NCI-H2081 (cell line): Measurements from ENCODE around the gene C1QA.
A peak's percentile ranks its signal among the peaks of the same experiment; 100 is the strongest.
"Not testable (repeated sequence)": the region's sequence is repeated elsewhere in the genome, so short reads cannot be mapped to it uniquely, and the experiment has no call there.

ENCODE experiments used
- DNase-seq, 2 experiments: peaks; one replicate each; lab custom pipeline; 2025; lab: John Stamatoyannopoulos, UW

Gene C1QA

GRCh38 chr1:22641247-22641646, 4.8 kb downstream of the C1QA start:
- no peak for DNase-seq

GRCh38 chr1:22641906-22642636, 5.6 kb downstream of the C1QA start:
- DNase-seq, result peak; percentile 50 to 67

- no peak for DNase-seq
Observed at GRCh38 chr1:22643381-22643780, 7.0 kb downstream of the C1QA start, which contains the start of gene C1QC. TSS of gene C1QC (plus strand) at chr1:22643633. CDS start at chr1:22644024, 391 bp downstream.

- no peak for DNase-seq
Observed at GRCh38 chr1:22643928-22644327, 7.5 kb downstream of the C1QA start.

GRCh38 chr1:22645931-22646330, 9.5 kb downstream of the C1QA start:
- no peak for DNase-seq

- no peak for DNase-seq
Observed at GRCh38 chr1:22646384-22646783, 10.0 kb downstream of the C1QA start.

- DNase-seq, result no peak
Observed at GRCh38 chr1:22650089-22650693, 13.8 kb downstream of the C1QA start.

- DNase-seq, result no peak
Observed at GRCh38 chr1:22651941-22652856, 15.8 kb downstream of the C1QA start.

GRCh38 chr1:22652881-22653316, 16.5 kb downstream of the C1QA start, which contains the start of gene C1QB:
TSS of gene C1QB (plus strand) at chr1:22653236. CDS start at chr1:22659463, 6,227 bp downstream.
- no peak for DNase-seq

- DNase-seq, result no peak
Observed at GRCh38 chr1:22654692-22655091, 18.3 kb downstream of the C1QA start.

GRCh38 chr1:22658385-22659163, 22.1 kb downstream of the C1QA start:
- DNase-seq, result no peak

GRCh38 chr1:22660716-22661241, 24.4 kb downstream of the C1QA start:
- no peak for DNase-seq

GRCh38 chr1:22661880-22662279, 25.5 kb downstream of the C1QA start:
- DNase-seq, result no peak

- peak in 1 of 2 experiments; percentile 49 for DNase-seq
Observed at GRCh38 chr1:22662318-22662717, 25.9 kb downstream of the C1QA start.

- DNase-seq, result no peak
Observed at GRCh38 chr1:22662986-22663408, 26.6 kb downstream of the C1QA start.

- peak; percentile 12 to 40 for DNase-seq
Observed at GRCh38 chr1:22665752-22666151, 29.3 kb downstream of the C1QA start.

- DNase-seq, result no peak
Observed at GRCh38 chr1:22666412-22666811, 30.0 kb downstream of the C1QA start.

GRCh38 chr1:22668840-22669239, 32.4 kb downstream of the C1QA start:
- DNase-seq, result not testable (repeated sequence)

GRCh38 chr1:22670352-22670975, 34.0 kb downstream of the C1QA start:
- DNase-seq, result peak in 1 of 2 experiments; percentile 11

- no peak for DNase-seq
Observed at GRCh38 chr1:22671999-22672398, 35.6 kb downstream of the C1QA start.
